Measurements from ENCODE around the gene NUDT19.
"Not testable (repeated sequence)": the region's sequence is repeated elsewhere in the genome, so short reads cannot be mapped to it uniquely, and the experiment has no call there.

NUDT19 gene

DNA sequence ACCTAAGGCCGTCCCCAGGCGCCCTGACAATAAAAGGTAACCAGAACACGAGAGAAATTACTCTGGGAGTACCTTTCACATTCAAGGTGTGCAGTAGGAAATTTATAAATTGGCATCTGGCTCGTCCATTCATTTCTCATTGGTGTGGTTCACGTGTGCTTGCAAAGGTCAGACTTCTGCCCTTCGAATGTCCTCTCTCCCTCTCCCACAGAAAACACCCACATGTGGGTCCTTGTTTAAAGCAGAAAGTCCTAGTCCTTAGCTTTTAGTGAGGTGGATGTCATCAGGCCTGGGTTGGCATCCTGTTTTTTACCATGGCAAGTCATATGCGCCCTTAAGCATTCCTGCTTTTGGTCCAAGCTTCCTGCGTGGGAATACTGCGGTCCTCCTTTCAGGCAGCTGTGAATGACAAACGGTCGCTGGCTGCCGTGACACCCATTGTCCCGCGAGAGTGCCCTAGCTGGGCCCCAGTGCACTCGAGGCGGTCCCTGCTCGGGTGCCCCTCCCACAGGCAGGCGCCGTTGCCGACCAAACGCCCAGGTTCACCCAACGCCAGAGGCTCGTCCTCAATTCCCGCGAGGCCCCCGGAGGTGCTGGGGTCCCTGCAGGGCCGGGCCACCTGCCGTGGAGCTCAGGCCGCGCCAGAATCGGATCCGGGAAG is at the start of gene NUDT19:
Gene NUDT19, plus strand, starts transcription at position 531 of the 661 bp plus-strand sequence. CDS start 140 bp downstream, outside the sequence.
- peak; percentile 8 to 85 (median 72) for DNase-seq

- no peak for DNase-seq
Measured at GRCh38 chr19:32642771-32643170, 48.9 kb upstream of the NUDT19 start.

- DNase-seq: no peak
Measured at GRCh38 chr19:32646556-32646955, 45.1 kb upstream of the NUDT19 start.

DNA sequence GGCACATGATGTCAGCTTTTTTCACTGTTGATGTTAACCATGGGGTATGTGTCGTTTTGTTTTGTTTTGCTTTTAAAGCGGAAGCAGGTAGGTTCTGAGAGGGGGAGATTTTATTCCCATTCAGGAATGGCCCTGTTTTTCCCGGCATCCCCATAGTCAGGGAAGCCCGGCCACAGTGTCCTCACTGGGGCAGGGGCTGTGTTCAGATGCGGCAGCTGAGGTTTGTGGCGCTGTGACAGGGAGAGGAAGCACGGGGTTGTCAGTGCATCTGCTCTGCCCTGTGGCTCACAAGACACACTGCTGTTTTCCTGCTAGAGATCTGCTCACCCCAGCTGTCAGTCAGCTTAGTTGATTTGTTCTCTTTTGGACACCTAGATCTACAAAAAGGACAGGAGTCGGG is 44.3 kb upstream of the NUDT19 start:
- no peak for DNase-seq

- DNase-seq: peak in 1 of 14 donors; percentile 24
Measured at GRCh38 chr19:32649751-32650150, 41.9 kb upstream of the NUDT19 start.

- DNase-seq: no peak
Measured at GRCh38 chr19:32650671-32651070, 41.0 kb upstream of the NUDT19 start.

DNA sequence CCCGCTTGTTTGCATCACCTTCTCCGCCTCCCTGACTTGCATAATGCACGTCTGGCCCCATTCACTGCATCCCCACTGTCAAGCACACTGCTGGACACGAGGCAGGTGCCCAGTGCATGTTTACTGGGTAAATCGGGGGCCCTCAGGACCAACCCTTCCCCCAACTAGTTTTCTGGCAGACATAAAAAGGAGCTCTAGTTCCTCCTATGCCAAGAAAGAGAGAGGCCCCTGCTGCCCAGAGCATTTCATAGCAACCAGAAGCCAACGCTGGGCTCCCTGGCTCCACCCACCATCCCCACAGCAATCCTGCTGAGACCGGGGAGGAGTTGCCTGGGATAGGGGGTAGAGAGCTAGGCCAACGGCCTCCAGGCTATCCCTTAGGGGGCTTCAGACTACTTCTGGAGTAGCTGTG is 39.9 kb upstream of the NUDT19 start:
- peak in 9 of 14 donors; percentile 5 to 42 (median 33) for DNase-seq

DNA sequence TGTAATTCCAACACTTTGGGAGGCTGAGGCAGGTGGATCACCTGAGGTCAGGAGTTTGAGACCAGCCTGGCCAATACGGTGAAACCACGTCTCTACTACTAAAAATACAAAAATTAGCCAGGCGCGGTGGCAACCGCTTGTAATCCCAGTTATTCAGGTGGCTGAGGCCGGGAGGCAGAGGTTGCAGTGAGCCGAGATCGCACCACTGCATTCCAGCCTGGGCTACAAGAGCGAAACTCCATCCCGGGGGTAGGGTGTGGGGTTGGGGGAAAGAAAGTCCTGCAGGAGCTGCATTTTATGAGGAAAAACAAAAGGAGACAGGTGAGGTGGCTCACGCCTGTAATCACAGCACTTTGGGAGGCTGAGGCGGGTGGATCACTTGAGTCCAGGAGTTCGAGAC is 39.3 kb upstream of the NUDT19 start:
- not testable (repeated sequence) for DNase-seq

DNA sequence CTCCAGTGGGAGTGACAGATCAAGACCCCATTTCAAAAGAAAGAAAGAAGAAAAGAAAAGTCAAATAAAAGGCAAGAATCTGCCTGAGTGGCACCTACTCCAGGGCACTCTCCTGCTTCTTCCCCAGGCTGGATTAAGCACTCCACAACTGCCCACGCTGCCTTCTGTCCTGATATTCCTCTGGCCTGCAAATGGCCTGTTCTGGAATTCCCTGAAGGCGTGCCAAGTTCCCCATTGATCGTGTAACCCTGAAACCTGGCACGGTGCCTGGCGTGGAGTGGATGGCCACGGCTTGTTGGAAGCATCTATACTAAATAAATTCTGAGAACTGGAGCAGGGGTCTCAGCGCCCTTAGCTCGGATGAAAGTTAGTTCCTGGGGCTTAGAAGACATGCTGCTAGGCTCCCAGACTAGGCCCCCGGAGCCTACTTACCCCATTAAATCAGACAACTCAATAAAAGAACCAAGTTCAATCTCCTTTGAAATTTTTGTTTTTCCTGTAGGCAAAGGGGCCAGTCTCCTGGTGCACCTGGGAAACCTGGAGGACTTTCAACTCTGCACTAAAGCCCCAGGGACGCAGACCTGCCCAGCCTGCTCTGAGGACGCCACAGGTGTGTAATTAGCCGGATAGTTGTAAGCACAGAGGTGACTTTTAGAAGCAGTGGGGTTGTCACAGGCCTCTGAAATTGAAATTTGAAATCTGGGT is 38.6 kb upstream of the NUDT19 start:
- peak in 7 of 14 donors; percentile 8 to 56 (median 26) for DNase-seq

DNA sequence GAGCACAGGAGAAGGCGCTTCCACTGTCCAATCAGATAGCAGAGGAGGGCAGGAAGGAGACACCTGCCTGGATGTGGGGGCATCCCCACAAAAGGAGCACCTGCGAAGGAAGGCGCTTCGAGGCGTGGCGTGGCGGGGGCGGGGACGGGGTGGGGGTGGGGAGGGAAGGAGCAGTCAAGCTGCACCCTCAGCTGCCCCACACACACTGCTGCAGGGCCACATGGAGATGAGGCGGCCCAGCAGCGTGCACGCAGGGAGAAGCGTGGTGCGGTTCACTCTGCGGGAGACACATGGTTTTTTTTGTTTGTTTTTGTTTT is 38.1 kb upstream of the NUDT19 start:
- DNase-seq: no peak

GRCh38 chr19:32656379-32656778 is 35.2 kb upstream of the NUDT19 start:
- DNase-seq: not testable (repeated sequence)

DNA sequence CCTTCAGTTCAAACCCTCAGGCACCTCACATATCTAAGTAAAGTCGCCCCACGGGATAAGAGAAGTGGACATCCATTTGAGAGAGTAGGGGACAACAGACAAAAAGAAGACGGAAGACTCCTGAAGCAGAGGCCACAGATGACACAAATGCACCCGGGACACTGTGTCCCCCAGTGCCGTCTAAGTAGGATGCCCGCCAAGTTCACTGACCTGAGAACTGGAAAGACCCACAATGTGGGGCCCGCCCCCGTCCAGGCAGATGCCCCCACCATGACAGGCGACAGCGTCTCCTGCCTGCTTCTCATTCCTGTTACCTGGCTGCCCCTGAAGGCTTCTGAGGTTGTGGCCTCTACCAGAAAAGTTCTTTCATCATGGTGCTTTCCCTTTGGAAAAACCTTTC is 33.5 kb upstream of the NUDT19 start:
- DNase-seq: no peak

GRCh38 chr19:32658527-32658926 is 33.1 kb upstream of the NUDT19 start:
- DNase-seq: no peak

GRCh38 chr19:32661318-32661717 is 30.3 kb upstream of the NUDT19 start:
- no peak for DNase-seq

DNA sequence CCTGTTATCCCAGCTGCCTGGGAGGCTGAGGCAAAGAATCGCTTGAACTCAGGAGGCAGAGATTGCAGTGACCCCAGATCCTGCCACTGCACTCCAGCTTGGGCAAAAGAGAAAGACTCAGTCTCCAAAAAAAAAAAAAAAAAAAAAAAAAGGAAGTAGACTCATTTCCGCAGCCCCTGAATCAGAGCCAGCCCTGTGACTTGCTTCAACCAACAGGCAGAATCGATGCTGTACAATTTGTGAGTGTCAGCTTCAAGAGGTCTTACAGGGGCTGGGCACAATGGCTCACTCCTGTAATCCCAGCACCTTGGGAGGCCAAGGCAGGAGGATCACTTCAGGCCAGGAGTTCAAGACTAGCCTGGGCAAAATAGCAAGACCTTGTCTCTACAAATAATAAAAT is 29.4 kb upstream of the NUDT19 start:
- DNase-seq: no peak

- no peak for DNase-seq
Measured at GRCh38 chr19:32666084-32666483, 25.5 kb upstream of the NUDT19 start.

GRCh38 chr19:32669310-32669709 is 22.3 kb upstream of the NUDT19 start:
- peak in 1 of 14 donors; percentile 74 for DNase-seq

DNA sequence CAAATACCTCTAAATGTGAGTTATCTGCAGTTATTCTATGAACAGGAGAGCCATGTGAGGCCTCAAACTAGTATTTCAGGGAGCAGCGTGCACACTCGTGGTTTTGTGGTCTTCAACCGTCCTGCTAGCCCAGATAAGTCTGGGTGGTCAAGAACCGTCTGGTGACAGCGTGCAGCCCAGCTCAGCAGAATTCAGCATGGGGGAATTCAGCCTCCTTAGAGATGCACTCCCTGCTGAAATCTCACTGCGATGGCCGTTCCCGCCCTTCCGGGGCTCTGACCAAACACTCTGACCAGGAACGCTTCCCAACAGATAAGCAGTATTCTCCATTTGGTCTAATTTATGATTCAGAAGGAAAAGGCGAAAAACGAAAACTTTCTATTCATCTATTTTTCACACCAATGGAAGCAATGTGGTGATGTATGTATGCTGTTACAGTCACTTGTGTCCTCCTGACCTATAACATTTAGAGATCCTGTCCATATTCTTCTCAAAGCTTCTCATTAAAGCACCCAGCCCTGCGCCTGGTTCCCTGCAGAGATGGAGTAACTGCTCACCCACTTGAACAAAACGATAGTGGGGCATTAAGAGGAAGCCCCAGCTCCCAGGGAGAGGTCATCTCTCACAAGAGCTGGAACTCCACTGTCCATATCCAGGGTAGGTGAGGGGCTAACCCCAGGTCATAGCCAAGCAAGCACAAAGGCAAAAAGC is 19.6 kb upstream of the NUDT19 start:
- no peak for DNase-seq

DNA sequence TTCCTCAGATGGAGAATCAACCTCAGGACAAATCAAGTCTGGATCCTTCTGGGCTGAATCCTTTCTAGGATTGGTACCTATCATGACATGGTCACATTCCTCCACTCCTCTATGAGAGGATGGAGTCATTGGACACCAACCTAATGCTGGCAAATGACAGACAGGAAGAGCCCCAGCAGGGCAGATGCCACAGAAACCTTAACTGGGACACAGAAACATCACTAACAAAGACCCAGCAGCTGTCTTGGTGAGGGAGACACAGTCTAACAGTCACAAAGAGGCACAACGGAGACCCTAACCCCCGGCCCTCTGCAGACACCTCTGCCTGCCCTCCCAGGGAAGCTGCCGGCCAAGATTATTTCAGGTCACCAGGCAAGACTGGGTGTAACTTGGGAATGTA is 18.8 kb upstream of the NUDT19 start:
- no peak for DNase-seq

- no peak for DNase-seq
Measured at GRCh38 chr19:32673573-32673972, 18.0 kb upstream of the NUDT19 start.

DNA sequence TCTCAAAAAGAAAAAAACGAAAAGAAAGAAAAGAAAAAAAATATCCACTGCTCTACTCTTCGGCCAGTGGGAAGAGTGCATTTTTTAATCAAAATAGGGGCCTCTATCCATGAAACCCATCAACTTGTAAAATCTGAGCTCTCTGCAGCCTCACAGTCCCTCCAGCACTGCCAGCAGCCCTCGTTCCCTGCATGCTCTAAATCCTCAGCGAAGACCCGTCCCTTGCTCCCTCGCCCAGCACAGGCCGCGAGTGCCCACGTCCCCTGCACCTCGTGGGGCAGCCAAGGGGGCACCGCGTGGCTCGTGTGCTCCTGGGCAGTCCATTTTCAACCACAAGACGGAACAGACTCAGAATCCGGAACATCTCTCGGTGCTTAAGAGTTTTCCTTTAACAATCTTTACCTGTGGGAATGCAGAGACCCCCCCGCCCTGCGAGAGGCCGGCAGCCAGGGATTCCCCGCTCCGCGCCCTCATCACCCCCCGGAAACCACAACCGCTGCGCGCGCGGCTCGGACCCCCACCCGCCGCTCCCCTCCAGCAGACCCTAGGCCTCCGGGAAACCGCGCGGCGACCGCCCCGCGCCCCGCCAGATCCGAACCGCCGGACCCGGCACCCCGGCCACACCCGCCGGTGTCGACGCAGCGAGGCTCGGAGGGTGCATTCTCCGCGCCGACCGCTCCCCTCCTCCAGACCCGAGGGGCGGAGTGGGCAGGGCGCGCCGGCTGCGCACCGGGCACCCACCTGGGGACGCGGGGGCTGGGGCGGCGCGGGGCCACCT is 17.3 kb upstream of the NUDT19 start:
- DNase-seq: peak in 1 of 14 donors; percentile 39

DNA sequence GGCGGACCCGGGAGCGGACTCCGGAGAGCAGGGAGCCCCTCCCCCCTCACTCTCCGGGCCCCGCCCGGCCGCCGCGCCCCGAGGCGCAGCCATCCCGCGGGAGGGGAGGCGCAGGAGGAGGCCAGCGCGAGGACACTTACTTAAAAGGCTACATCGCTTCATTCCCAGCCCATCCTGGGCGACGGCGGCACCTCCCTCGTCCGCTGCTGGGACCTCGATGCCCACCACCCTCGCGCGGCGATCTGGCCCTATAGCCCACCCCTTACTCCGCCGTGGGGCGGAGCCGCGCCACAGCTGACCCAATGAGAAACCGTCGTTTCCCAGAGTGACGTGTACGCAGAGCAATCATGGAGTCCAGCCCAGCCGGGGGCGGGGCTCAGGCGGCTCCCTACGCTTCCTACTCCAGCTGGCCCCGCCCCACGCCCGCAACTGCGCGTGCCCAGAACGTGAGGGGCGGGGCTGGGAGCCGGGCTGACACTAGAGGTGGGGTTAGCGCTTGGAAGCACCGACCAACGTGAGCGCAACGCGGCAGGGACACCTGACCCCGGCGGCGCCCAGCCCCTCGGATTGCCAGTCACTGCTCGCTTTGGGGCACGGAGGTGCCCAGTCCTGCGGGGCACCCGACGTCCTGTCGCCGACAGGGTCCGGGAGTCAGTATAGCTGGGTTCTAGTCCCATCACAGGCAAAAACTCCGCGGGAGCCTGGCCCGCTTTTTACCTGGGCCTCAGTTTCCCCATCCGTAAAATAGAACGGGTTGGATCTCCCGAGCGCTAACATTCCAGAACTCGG is 16.5 kb upstream of the NUDT19 start, which contains the start of gene ANKRD27:
Gene ANKRD27, minus strand, starts transcription at position 250 of the 789 bp plus-strand sequence. CDS start 16,165 bp downstream, outside the sequence.
- DNase-seq: peak; percentile 25 to 98 (median 95)

Measured in C1 segment of cervical spinal cord (tissue), 14 donors.